Tibial nerve (tissue), 4 donors: ENCODE data around the gene CD72.

ENCODE experiments used
- CTCF ChIP-seq, 5 experiments: fragments of 200-600 bp in 3 of 5; fragments of 450-650 bp in 2 of 5; sonication (generic) in 3 of 5; IDR thresholded peaks; one replicate each; pipeline ENCODE4 v1.5.1; 2016 to 2019; ENCODE audit warnings: antibody characterized with exemption in 5 of 5, mild to moderate bottlenecking in 3 of 5, moderate library complexity in 2 of 5
- EP300 ChIP-seq, 2 donors: sonication (generic); formaldehyde crosslinking; IDR thresholded peaks; one replicate each; pipeline ENCODE4 v1.6.1; 2017; ENCODE audit warnings: antibody characterized with exemption in 2 of 2, mild to moderate bottlenecking in 1 of 2
- POLR2A ChIP-seq, 2 donors: fragments of 450-650 bp; IDR thresholded peaks; one replicate each; pipeline ENCODE4 v1.6.1; 2017; ENCODE audit warnings: antibody characterized with exemption in 2 of 2, mild to moderate bottlenecking in 2 of 2, moderate library complexity in 2 of 2

GRCh38 chr9:35658968-35659220 lies 40.7 kb upstream of the CD72 start:
- TF ChIP-seq CTCF (IDR thresholded peaks at IDR 0.05) (no peak), POLR2A (IDR thresholded peaks at IDR 0.05) (no peak), EP300 (IDR thresholded peaks at IDR 0.05) (no peak)
